Upper lobe of left lung (tissue), 6 donors: Measurements from ENCODE around the gene KRTCAP2. TPM values are rescaled to one million over a fixed set of nuclear protein-coding genes. Genes with fewer than 3 reads are reported as not detected.

Experiments
- ATAC-seq, 2 donors: fragments of 200-7000 bp; cut with Tn5 transposase; one replicate each; pipeline ENCODE4 v1.9.1; 2022; ENCODE audit warnings: mild to moderate bottlenecking in 2 of 2, moderate library complexity in 2 of 2; ENCODE audit not compliant: low FRiP score in 2 of 2
- DNase-seq, 2 donors: peaks; one replicate each; pipeline ENCODE4 v3.0.0-alpha.2; 2019 to 2020
- H3K27ac ChIP-seq, 4 donors: fragments of 200-600 bp; sonication (generic); one replicate each; pipeline ENCODE4 v1.5.1; 2016 to 2019
- H3K27me3 ChIP-seq, 4 donors: fragments of 200-600 bp; sonication (generic); one replicate each; pipeline ENCODE4 v1.5.1; 2017 to 2019
- H3K36me3 ChIP-seq, 4 donors: fragments of 200-600 bp; sonication (generic); one replicate each; pipeline ENCODE4 v1.5.1; 2016 to 2019
- H3K4me1 ChIP-seq, 4 donors: fragments of 200-600 bp; sonication (generic); one replicate each; pipeline ENCODE4 v1.5.1; 2018 to 2019
- H3K4me3 ChIP-seq, 4 donors: fragments of 200-600 bp; sonication (generic); one replicate each; pipeline ENCODE4 v1.5.1; 2017 to 2019; ENCODE audit warnings: mild to moderate bottlenecking in 2 of 4, moderate library complexity in 1 of 4
- H3K9me3 ChIP-seq, 4 donors: fragments of 200-600 bp; sonication (generic); one replicate each; pipeline ENCODE4 v1.5.1; 2018 to 2019
- EP300 ChIP-seq, 4 donors: sonication (generic); formaldehyde crosslinking; IDR thresholded peaks; one replicate each; pipeline ENCODE4 v1.5.1; 2017; ENCODE audit warnings: antibody characterized with exemption in 4 of 4, control low read depth in 2 of 4
- POLR2A ChIP-seq, 4 donors: fragments of 450-650 bp; IDR thresholded peaks; one replicate each; pipeline ENCODE4 v1.5.1; 2016 to 2017; ENCODE audit warnings: antibody characterized with exemption in 4 of 4, mild to moderate bottlenecking in 2 of 4
- POLR2AphosphoS5 ChIP-seq, 2 donors: sonication (generic); formaldehyde crosslinking; IDR thresholded peaks; one replicate each; pipeline ENCODE4 v1.5.1; 2017; ENCODE audit warnings: antibody characterized with exemption in 2 of 2
- WGBS, 2 donors: methylation state at CpG; one replicate each; pipeline ENCODE4 v1.1.5; 2017 to 2018; 5-methylcytosine and 5-hydroxymethylcytosine counted together
- total RNA-seq, 6 donors: library from RNA; depleted of rRNA in 4 of 6; stranded (reverse); fragments of >200 nt in 4 of 6; gene quantifications; one replicate each; pipeline versions ENCODE4 v1.1.0 to v1.2.1, GENCODE V29; 2016 to 2021
- TF ChIP-seq, protein P1 (sequence below), 6 experiments: fragments of 450-650 bp in 4 of 6; fragments of 200-600 bp in 2 of 6; sonication (generic) in 2 of 6; IDR thresholded peaks; one replicate each; pipeline ENCODE4 v1.5.1; 2016 to 2019; ENCODE audit warnings: antibody characterized with exemption in 6 of 6
- donor health status: DM: no; HTN: no; CAD: no; lungs with moderate emphysema.
- donor health status: DM: no; HTN: yes; CAD: no; lungs with severe emphysema.

Gene KRTCAP2
- total RNA-seq, 6 donors from 2014 or later: 47.1 to 166 (median 131) TPM

DNA sequence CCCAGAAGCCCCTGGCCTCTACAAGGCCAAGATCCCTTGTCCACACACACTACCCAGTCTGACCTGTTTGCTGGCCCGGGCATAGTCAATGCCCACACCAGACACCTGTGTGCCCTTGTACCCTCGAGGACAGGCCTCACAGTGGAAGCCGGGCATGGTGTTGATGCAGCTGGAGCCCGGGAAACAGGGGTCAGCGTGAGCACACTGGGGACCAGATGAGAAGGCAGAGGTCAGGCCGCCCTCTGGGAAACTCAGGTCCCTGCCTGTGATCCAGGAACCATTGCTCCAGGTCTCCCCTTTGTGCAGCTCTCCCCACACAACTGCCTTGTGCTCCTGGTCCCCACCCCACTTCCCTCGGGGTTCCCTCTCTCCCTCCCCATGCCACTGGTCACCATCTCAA is 29.1 kb upstream of the KRTCAP2 start:
- Histone ChIP-seq H3K4me1 (peaks cover 7 to 9% (median 8%) of the 10 kb centered on the region in 4 donors), H3K9me3 (no peaks in the 10 kb centered on the region), H3K36me3 (peaks cover 0 to 11% (median 7%) of the 10 kb centered on the region in 4 donors), H3K27ac (no peak overlapping the region), H3K4me3 (no peak overlapping the region), H3K27me3 (no peaks in the 10 kb centered on the region)
- no peak for TF ChIP-seq POLR2A (IDR thresholded peaks at IDR 0.05)
- TF ChIP-seq, protein P1, sequence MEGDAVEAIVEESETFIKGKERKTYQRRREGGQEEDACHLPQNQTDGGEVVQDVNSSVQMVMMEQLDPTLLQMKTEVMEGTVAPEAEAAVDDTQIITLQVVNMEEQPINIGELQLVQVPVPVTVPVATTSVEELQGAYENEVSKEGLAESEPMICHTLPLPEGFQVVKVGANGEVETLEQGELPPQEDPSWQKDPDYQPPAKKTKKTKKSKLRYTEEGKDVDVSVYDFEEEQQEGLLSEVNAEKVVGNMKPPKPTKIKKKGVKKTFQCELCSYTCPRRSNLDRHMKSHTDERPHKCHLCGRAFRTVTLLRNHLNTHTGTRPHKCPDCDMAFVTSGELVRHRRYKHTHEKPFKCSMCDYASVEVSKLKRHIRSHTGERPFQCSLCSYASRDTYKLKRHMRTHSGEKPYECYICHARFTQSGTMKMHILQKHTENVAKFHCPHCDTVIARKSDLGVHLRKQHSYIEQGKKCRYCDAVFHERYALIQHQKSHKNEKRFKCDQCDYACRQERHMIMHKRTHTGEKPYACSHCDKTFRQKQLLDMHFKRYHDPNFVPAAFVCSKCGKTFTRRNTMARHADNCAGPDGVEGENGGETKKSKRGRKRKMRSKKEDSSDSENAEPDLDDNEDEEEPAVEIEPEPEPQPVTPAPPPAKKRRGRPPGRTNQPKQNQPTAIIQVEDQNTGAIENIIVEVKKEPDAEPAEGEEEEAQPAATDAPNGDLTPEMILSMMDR (IDR thresholded peaks at IDR 0.05): no peak
- TF ChIP-seq EP300 (IDR thresholded peaks at IDR 0.05): no peak
- TF ChIP-seq POLR2AphosphoS5 (IDR thresholded peaks at IDR 0.05): no peak
- 85 to 93% methylated on average over 7 of the region's 7 CpGs for WGBS, 2 donors
- DNase-seq (no peak), ATAC-seq (no peak)

DNA sequence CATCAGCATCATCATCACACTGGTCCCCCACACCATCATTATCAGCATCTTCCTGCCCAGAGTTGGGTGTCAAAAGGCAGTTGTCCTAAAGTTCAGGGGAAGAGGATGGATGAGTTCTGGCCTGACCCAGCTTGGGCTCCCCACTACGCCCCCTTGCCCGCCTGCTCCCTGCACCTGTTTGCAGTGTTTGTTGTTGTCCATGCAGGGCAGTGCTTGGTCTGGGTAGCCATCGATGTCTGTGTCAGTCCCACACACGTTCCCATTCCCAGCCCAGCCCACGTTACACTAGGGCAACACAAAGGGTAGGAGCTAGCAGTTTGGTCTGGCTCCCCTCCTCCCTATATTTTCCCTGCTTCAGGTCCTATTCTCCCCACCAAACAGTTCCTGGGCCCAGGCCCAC is 27.8 kb upstream of the KRTCAP2 start:
- Histone ChIP-seq H3K27ac (no peak overlapping the region), H3K36me3 (peaks cover 0 to 14% (median 7%) of the 10 kb centered on the region in 4 donors), H3K9me3 (no peaks in the 10 kb centered on the region), H3K4me1 (no peaks in the 10 kb centered on the region), H3K27me3 (no peaks in the 10 kb centered on the region), H3K4me3 (no peak overlapping the region)
- ATAC-seq (no peak), DNase-seq (no peak)
- WGBS, 2 donors: 90 to 92% methylated on average over 3 to 5 of the region's 5 CpGs
- TF ChIP-seq POLR2A (IDR thresholded peaks at IDR 0.05) (no peak), POLR2AphosphoS5 (IDR thresholded peaks at IDR 0.05) (no peak), EP300 (IDR thresholded peaks at IDR 0.05) (no peak)
- TF ChIP-seq, protein P1 (IDR thresholded peaks at IDR 0.05): no peak

DNA sequence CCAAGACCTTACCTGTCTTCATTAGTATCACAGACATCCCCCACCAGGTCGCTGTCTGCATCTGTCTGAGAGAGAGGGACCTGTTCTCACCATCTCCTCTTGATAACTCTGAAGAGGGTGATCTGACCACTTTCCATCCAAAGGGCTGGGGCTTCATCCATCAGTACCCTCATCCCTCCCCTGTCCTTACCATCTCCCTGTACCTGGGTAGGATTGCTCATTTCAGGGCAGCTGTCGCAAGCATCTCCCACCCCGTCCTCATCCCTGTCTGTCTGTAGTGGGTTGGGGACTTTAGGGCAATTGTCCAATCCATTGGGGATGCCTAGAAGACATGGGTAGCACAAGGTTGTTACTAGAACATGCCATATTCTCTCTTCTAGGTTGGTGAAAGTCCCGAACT is 26.7 kb upstream of the KRTCAP2 start:
- Histone ChIP-seq H3K27ac (no peak overlapping the region), H3K27me3 (no peaks in the 10 kb centered on the region), H3K4me1 (peaks cover 5 to 10% (median 8%) of the 10 kb centered on the region in 4 donors), H3K9me3 (no peaks in the 10 kb centered on the region), H3K36me3 (peaks cover 0 to 14% (median 7%) of the 10 kb centered on the region in 4 donors), H3K4me3 (no peak overlapping the region)
- ATAC-seq (no peak), DNase-seq (no peak)
- WGBS, 2 donors: 84 to 86% methylated on average over 4 of the region's 4 CpGs
- TF ChIP-seq POLR2AphosphoS5 (IDR thresholded peaks at IDR 0.05): no peak
- TF ChIP-seq POLR2A (IDR thresholded peaks at IDR 0.05): no peak
- TF ChIP-seq, protein P1 (IDR thresholded peaks at IDR 0.05): no peak
- TF ChIP-seq EP300 (IDR thresholded peaks at IDR 0.05): no peak

DNA sequence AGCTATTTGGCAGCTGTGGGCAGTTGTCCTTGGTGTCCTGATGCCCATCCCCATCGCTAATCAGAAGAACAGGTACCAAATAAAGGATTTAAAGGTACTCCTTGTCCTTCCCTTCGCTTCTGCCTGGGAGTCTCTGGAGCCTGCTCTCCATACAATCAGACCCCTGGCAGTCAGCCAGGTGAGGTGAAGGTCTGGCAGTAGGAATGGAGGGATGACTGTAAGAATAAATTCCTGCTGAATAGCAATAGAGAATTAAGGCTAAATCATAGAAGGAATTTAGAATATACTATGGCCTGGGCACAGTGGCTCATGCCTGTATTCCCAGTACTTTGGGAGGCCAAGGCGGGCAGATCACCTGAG is 25.4 kb upstream of the KRTCAP2 start:
- Histone ChIP-seq H3K4me1 (peaks cover 17 to 21% (median 20%) of the 10 kb centered on the region in 4 donors), H3K4me3 (no peak overlapping the region), H3K9me3 (no peaks in the 10 kb centered on the region), H3K36me3 (peaks cover 0 to 14% (median 7%) of the 10 kb centered on the region in 4 donors), H3K27ac (no peak overlapping the region), H3K27me3 (no peaks in the 10 kb centered on the region)
- 85 to 95% methylated on average over 3 of the region's 3 CpGs for WGBS, 2 donors
- TF ChIP-seq POLR2A (IDR thresholded peaks at IDR 0.05) (no peak), EP300 (IDR thresholded peaks at IDR 0.05) (no peak), POLR2AphosphoS5 (IDR thresholded peaks at IDR 0.05) (no peak)
- TF ChIP-seq, protein P1 (IDR thresholded peaks at IDR 0.05): no peak
- ATAC-seq (no peak), DNase-seq (no peak)

DNA sequence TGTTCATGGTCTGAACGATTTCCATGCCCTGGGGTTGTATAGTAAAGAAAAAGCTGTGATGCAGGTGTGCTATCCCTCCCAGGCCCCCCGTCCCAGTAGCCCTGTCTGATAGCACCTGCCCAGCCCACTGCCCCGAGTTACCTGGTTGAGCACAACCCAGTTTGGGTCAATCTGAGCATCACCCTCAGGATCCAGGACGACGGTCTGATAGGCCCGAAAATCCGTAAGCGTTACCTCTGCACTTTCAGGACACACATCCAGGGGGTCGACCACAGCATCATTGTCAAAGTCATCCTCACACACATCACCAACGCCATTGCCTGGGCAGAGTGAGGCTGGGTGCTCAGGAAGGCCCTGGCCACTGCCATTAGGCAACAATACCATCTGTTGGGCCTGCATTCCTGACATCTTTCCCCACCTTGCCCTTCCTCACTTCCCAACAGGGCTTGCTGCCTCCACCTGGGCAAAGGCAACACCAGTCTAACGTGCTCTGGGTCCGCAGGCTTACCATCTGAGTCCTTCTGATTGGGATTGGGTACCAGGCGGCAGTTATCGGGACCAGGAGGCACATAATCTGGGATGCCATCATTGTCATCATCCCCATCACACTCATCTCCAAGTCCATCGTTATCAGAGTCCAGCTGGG is 24.9 kb upstream of the KRTCAP2 start:
- Histone ChIP-seq H3K4me3 (no peak overlapping the region), H3K4me1 (peaks cover 21 to 26% (median 22%) of the 10 kb centered on the region in 4 donors), H3K27ac (no peak overlapping the region), H3K9me3 (no peaks in the 10 kb centered on the region), H3K27me3 (no peaks in the 10 kb centered on the region), H3K36me3 (peaks cover 0 to 14% (median 7%) of the 10 kb centered on the region in 4 donors)
- WGBS, 2 donors: 90 to 95% methylated on average over 15 of the region's 15 CpGs
- TF ChIP-seq POLR2A (IDR thresholded peaks at IDR 0.05) (no peak), EP300 (IDR thresholded peaks at IDR 0.05) (no peak), POLR2AphosphoS5 (IDR thresholded peaks at IDR 0.05) (no peak)
- TF ChIP-seq, protein P1 (IDR thresholded peaks at IDR 0.05): no peak
- DNase-seq (no peak), ATAC-seq (no peak)
